Measurements from ENCODE around the gene FOXC1. TPM values are rescaled to one million over a fixed set of nuclear protein-coding genes. Genes with fewer than 3 reads are reported as not detected.
A peak's percentile ranks its signal among the peaks of the same experiment; 100 is the strongest.

Gene FOXC1
- total and polyA plus RNA-seq, 2 donors = 3.7 to 17.3 TPM

GRCh38 chr6:1622851-1623768 lies 13.4 kb downstream of the FOXC1 start:
- DNase-seq (ENCODE audit: low read depth in 6 of 9, low spot score in 9 of 9) = no peak
- Histone ChIP-seq H3K9me3 (ENCODE audit: control insufficient read depth in 2 of 2, insufficient read depth in 1 of 2, low read length in 1 of 2) (peaks cover 0 to 10% of the 10 kb centered on the region in 2 donors), H3K36me3 (ENCODE audit: control insufficient read depth in 2 of 2, insufficient read depth in 2 of 2, low read length in 1 of 2) (peaks cover 0 to 5% of the 10 kb centered on the region in 2 donors), H3K4me1 (ENCODE audit: control insufficient read depth in 2 of 2, insufficient read depth in 2 of 2, low read length in 2 of 2) (peaks cover 5 to 20% of the 10 kb centered on the region in 2 donors), H3K4me3 (ENCODE audit: low read length in 2 of 2) (no peak overlapping the region), H3K27me3 (ENCODE audit: control insufficient read depth in 2 of 2, insufficient read depth in 1 of 2, low read length in 1 of 2) (peaks cover 88 to 100% of the 10 kb centered on the region in 2 donors), H3K27ac (ENCODE audit: low read depth in 1 of 2, low read length in 1 of 2) (peak overlapping the region; percentile 15 to 39)
- 95% methylated on average over 8 of the region's 8 CpGs for WGBS

DNA sequence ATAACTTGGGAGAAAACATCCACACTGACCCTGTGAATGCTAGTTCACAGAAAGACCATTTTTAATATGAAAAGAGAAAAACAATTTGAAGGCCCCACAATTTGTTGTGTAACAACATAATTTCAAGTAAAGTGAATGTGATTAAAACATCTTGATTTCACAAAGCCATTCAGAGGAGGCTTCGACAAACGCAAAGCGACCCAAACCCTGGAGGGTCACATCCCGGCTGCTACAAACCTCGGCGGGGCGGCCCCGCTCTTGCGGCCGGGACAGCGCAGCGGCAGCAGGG lies 14.0 kb downstream of the FOXC1 start:
- Histone ChIP-seq H3K9me3 (ENCODE audit: control insufficient read depth in 2 of 2, insufficient read depth in 1 of 2, low read length in 1 of 2) (peaks cover 0 to 10% of the 10 kb centered on the region in 2 donors), H3K4me3 (ENCODE audit: low read length in 2 of 2) (no peak overlapping the region), H3K27ac (ENCODE audit: low read depth in 1 of 2, low read length in 1 of 2) (peak overlapping the region; percentile 15 to 39), H3K27me3 (ENCODE audit: control insufficient read depth in 2 of 2, insufficient read depth in 1 of 2, low read length in 1 of 2) (peaks cover 86 to 99% of the 10 kb centered on the region in 2 donors), H3K4me1 (ENCODE audit: control insufficient read depth in 2 of 2, insufficient read depth in 2 of 2, low read length in 2 of 2) (peaks cover 5 to 20% of the 10 kb centered on the region in 2 donors), H3K36me3 (ENCODE audit: control insufficient read depth in 2 of 2, insufficient read depth in 2 of 2, low read length in 1 of 2) (peaks cover 0 to 5% of the 10 kb centered on the region in 2 donors)
- WGBS = 93% methylated on average over 12 of the region's 12 CpGs
- no peak for DNase-seq (ENCODE audit: low read depth in 6 of 9, low spot score in 9 of 9)

GRCh38 chr6:1624058-1624850 lies 14.5 kb downstream of the FOXC1 start:
- peaks cover 5 to 20% of the 10 kb centered on the region in 2 donors for H3K4me1 ChIP-seq (ENCODE audit: control insufficient read depth in 2 of 2, insufficient read depth in 2 of 2, low read length in 2 of 2)
- WGBS = 30% methylated on average over 66 of the region's 66 CpGs
- H3K9me3 ChIP-seq (ENCODE audit: control insufficient read depth in 2 of 2, insufficient read depth in 1 of 2, low read length in 1 of 2) = peaks cover 0 to 10% of the 10 kb centered on the region in 2 donors
- peaks cover 0 to 5% of the 10 kb centered on the region in 2 donors for H3K36me3 ChIP-seq (ENCODE audit: control insufficient read depth in 2 of 2, insufficient read depth in 2 of 2, low read length in 1 of 2)
- peak overlapping the region; percentile 36 to 41 for H3K4me3 ChIP-seq (ENCODE audit: low read length in 2 of 2)
- H3K27me3 ChIP-seq (ENCODE audit: control insufficient read depth in 2 of 2, insufficient read depth in 1 of 2, low read length in 1 of 2) = peaks cover 81 to 95% of the 10 kb centered on the region in 2 donors
- DNase-seq (ENCODE audit: low read depth in 6 of 9, low spot score in 9 of 9) = peak in 1 of 9 donors; percentile 37
- H3K27ac ChIP-seq (ENCODE audit: low read depth in 1 of 2, low read length in 1 of 2) = peak overlapping the region; percentile 74 to 76

DNA sequence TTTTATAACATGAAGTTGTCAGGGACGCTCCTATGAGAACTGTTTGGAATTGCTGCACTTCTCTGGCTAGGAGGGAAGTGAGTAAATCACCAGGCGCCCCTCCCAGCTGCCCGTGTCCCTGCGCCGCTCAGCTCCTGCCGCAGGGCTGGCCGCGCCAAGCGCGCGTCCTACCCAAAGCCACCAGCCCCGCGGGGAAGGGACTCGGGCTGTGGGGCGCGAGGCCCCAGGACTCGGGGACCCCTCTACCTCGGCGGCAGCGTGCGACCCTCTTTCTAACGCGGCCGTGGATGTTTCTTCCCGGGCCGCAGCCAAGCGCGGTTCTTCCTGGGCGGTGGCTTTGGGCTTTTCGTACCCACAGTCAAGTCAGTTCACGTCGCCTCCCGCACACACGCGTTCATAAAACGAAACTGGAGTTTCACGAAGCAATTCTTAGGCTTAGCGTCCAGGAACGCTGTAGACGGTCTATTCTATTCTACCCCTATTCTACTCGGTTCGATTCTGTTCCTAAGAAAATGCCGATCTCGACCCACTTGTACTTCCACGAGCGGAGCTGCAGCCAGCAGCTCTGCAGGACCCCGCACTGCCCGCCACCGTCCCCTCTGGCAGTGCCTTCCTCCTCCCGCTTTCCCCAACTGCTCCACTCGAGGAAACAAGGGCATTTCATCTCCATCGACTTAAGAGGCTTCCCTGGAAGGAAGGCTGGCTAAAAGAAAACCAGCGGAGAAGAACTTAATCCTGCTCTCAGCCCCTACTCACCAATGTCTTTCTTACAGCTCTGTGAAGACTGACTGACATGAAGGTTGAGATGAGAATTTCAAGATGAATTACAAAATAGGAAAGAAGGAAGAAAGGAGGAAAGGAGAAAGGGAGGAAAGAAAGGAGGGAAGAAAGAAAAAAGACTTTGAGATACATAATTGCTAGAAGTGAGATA lies 15.4 kb downstream of the FOXC1 start:
- 3% methylated on average over 53 of the region's 53 CpGs for WGBS

GRCh38 chr6:1625794-1626435 lies 16.2 kb downstream of the FOXC1 start:
- Histone ChIP-seq H3K4me1 (ENCODE audit: control insufficient read depth in 2 of 2, insufficient read depth in 2 of 2, low read length in 2 of 2) (peaks cover 5 to 19% of the 10 kb centered on the region in 2 donors), H3K27ac (ENCODE audit: low read depth in 1 of 2, low read length in 1 of 2) (no peak overlapping the region), H3K27me3 (ENCODE audit: control insufficient read depth in 2 of 2, insufficient read depth in 1 of 2, low read length in 1 of 2) (peaks cover 65 to 81% of the 10 kb centered on the region in 2 donors), H3K36me3 (ENCODE audit: control insufficient read depth in 2 of 2, insufficient read depth in 2 of 2, low read length in 1 of 2) (peaks cover 0 to 5% of the 10 kb centered on the region in 2 donors), H3K9me3 (ENCODE audit: control insufficient read depth in 2 of 2, insufficient read depth in 1 of 2, low read length in 1 of 2) (peaks cover 0 to 10% of the 10 kb centered on the region in 2 donors), H3K4me3 (ENCODE audit: low read length in 2 of 2) (no peak overlapping the region)
- 37% methylated on average over 18 of the region's 18 CpGs for WGBS
- DNase-seq (ENCODE audit: low read depth in 6 of 9, low spot score in 9 of 9) = no peak

More for the DNA sequence above, 15.4 kb downstream of the FOXC1 start:
- Histone ChIP-seq H3K4me1 (ENCODE audit: control insufficient read depth in 2 of 2, insufficient read depth in 2 of 2, low read length in 2 of 2) (peaks cover 5 to 16% of the 10 kb centered on the region in 2 donors), H3K4me3 (ENCODE audit: low read length in 2 of 2) (peak overlapping the region; percentile 36 to 41), H3K27ac (ENCODE audit: low read depth in 1 of 2, low read length in 1 of 2) (peak overlapping the region; percentile 46 to 76), H3K9me3 (ENCODE audit: control insufficient read depth in 2 of 2, insufficient read depth in 1 of 2, low read length in 1 of 2) (peaks cover 0 to 10% of the 10 kb centered on the region in 2 donors), H3K36me3 (ENCODE audit: control insufficient read depth in 2 of 2, insufficient read depth in 2 of 2, low read length in 1 of 2) (peaks cover 0 to 5% of the 10 kb centered on the region in 2 donors), H3K27me3 (ENCODE audit: control insufficient read depth in 2 of 2, insufficient read depth in 1 of 2, low read length in 1 of 2) (peaks cover 73 to 89% of the 10 kb centered on the region in 2 donors)
- DNase-seq (ENCODE audit: low read depth in 6 of 9, low spot score in 9 of 9) = peak in 1 of 9 donors; percentile 39

DNA sequence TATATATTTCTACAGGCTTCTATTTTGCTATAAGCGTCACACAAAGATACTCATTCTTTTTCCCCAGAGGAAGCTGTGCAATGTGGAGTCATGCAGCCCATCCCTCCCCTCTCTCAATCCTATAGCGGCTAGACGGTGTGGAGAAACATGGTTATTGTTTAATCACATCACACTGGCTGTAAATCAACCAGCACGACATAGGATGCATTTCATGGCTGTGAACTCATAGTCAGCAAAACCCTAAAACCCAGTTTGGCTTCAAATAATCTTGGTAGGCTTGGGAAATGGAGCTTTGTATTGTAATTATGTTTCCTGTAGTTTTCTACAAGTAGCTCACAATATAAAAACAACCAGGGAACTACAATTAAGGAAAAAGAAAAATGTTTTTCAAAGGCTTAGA lies 16.8 kb downstream of the FOXC1 start:
- H3K36me3 ChIP-seq (ENCODE audit: control insufficient read depth in 2 of 2, insufficient read depth in 2 of 2, low read length in 1 of 2) = peaks cover 0 to 5% of the 10 kb centered on the region in 2 donors
- no peak for DNase-seq (ENCODE audit: low read depth in 6 of 9, low spot score in 9 of 9)
- no peak overlapping the region for H3K27ac ChIP-seq (ENCODE audit: low read depth in 1 of 2, low read length in 1 of 2)
- peaks cover 5 to 19% of the 10 kb centered on the region in 2 donors for H3K4me1 ChIP-seq (ENCODE audit: control insufficient read depth in 2 of 2, insufficient read depth in 2 of 2, low read length in 2 of 2)
- WGBS = 28% methylated on average over 4 of the region's 4 CpGs
- H3K27me3 ChIP-seq (ENCODE audit: control insufficient read depth in 2 of 2, insufficient read depth in 1 of 2, low read length in 1 of 2) = peaks cover 59 to 76% of the 10 kb centered on the region in 2 donors
- peaks cover 0 to 10% of the 10 kb centered on the region in 2 donors for H3K9me3 ChIP-seq (ENCODE audit: control insufficient read depth in 2 of 2, insufficient read depth in 1 of 2, low read length in 1 of 2)
- H3K4me3 ChIP-seq (ENCODE audit: low read length in 2 of 2) = no peak overlapping the region

DNA sequence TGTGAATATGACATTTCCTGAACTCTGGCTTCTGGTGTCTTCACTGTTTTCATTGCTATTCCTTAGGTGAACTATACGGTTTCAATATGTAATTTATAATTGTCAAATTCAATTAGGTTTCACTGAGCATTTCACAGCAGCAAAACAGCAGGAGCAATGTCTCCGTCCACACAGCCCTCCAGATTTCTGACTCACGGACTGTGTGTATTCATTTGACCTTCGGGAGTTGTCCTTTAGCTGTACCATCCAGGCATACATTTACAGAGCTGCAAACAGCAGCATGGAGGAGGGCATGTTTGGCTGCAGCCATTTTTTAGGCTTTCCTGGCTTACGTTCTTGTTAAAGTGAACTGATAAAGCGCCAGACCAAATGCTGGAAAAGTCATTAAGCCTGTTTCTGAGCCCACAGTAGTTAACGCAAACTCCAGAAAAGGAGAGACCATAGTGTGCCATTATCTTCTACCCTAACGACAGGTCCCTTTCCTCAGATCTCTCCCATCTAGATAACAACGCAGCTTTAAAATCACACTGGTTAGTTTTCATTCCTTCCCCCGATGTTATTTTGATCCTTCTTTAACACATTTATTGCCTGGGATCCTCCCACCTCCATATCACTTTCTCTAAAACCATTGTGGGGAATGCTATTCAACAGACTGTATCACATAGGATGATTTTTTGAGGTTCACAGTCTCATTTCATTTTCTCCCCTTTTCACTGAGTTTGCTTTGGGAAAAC lies 18.3 kb downstream of the FOXC1 start:
- Histone ChIP-seq H3K9me3 (ENCODE audit: control insufficient read depth in 2 of 2, insufficient read depth in 1 of 2, low read length in 1 of 2) (peaks cover 0 to 10% of the 10 kb centered on the region in 2 donors), H3K36me3 (ENCODE audit: control insufficient read depth in 2 of 2, insufficient read depth in 2 of 2, low read length in 1 of 2) (no peaks in the 10 kb centered on the region), H3K27ac (ENCODE audit: low read depth in 1 of 2, low read length in 1 of 2) (no peak overlapping the region), H3K27me3 (ENCODE audit: control insufficient read depth in 2 of 2, insufficient read depth in 1 of 2, low read length in 1 of 2) (peaks cover 46 to 61% of the 10 kb centered on the region in 2 donors), H3K4me1 (ENCODE audit: control insufficient read depth in 2 of 2, insufficient read depth in 2 of 2, low read length in 2 of 2) (peaks cover 5 to 19% of the 10 kb centered on the region in 2 donors), H3K4me3 (ENCODE audit: low read length in 2 of 2) (no peak overlapping the region)
- 91% methylated on average over 10 of the region's 10 CpGs for WGBS
- no peak for DNase-seq (ENCODE audit: low read depth in 6 of 9, low spot score in 9 of 9)

Data from thymus (tissue), 11 donors.